CD1c-positive myeloid dendritic cell (primary cell): ENCODE data around the gene HIPK4.
"Not testable (repeated sequence)": the region's sequence is repeated elsewhere in the genome, so short reads cannot be mapped to it uniquely, and the experiment has no call there.

ENCODE experiments used
- DNase-seq: peaks from one replicate; pipeline ENCODE4 v3.0.0-alpha.2; 2016; ENCODE audit errors: extremely low spot score

Gene HIPK4

DNA sequence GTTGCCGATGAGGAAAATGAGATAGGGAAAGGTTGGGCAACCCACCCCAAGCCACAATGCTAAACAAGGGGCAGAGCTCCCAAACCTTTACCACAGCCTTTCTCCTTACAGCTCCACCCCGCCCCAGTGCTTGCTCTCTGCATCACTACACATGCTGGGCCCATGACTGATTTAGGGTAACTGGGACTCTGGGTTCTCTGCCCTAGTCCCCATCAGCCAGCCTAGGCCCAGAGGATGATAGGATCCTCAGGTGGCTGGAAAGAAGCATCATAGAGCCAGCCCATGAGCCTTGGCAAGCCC lies 53.4 kb downstream of the HIPK4 start:
- no peak for DNase-seq

DNA sequence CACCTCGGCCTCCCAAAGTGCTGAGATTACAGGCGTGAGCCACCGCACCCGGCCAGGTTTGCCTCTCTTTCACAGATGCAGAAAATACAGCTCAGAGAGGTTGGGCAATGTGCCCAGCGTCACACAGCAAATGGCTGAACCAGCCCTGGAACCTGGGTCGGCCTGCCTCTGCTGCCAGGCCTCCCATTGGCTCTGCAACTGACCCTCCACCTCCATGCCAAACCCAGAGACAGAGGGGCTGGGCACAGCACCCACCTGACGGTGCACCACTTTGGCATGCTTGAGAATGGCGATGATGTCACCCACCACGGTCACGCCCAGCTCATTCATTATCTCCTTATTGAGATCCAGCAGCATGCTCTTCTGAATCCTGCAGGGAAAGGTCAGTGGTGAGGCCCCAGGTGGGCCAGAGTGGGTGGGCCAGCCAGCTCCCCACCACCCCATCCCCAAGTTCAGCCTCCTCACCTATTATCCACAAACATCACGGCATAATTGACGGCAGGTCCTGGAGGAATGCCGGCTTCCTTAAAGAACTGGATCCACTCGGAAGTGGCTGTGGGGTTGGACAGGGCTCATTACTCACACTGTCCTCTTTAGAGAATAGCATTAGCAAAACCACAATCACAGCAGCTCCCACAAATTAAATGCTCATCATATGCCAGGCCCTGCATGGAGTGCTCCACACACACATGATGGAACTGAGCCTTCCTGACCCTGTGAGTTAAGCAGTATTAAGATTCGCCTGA lies 54.0 kb downstream of the HIPK4 start:
- DNase-seq, result no peak

DNA sequence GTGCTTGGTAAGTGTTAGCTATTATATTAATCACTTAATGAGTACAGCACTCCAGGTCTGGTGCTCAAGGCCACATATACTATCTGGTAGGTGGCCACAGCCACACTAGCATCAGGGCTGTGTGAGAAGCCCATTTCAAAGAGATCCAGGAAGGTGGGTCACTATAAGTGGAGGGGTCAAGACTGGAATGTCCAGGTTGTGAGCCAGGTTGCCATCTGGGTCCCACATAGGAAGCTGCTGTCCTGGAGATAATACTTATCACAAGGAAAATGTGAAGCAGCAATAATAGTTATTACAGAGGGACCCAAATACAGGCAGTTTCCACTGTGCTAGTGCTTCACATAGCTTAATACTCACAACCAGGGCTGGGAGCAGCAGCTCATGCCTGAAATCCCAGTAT lies 54.9 kb downstream of the HIPK4 start:
- DNase-seq, result no peak

DNA sequence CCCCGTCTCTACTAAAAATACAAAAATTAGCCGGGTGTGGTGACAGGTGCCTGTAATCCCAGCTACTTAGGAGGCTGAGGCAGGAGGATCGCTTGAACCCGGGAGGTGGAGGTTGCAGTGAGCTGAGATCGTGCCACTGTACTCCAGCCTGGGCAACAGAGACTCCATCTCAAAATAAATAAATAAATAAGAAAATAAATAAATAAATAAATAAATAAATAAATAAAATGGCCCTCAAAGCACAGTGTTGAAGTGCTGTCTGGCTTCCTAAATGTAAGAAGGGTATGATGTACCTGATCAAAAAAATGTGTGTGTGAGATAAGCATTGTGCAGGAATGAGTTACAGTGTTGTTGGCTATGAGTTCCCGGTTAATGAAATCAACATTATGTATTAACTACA lies 56.9 kb downstream of the HIPK4 start:
- DNase-seq, result not testable (repeated sequence)

DNA sequence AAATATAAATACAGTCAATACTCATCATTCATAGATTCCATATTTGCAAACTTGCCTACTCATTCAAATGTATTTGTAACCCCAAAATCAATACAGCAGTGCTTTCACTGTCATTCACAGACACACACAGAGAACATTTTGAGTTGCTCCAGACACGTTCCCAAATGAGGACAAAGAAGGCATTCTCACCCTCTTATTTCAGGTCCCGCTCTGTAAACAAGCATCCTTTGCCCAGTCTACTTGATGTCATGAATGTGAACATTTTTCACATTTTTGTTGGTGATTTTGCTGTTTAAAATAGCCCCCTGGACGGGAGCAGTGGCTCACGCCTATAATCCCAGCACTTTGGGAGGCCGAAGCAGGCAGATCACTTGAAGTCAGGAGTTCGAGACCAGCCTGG lies 57.3 kb downstream of the HIPK4 start:
- no peak for DNase-seq

DNA sequence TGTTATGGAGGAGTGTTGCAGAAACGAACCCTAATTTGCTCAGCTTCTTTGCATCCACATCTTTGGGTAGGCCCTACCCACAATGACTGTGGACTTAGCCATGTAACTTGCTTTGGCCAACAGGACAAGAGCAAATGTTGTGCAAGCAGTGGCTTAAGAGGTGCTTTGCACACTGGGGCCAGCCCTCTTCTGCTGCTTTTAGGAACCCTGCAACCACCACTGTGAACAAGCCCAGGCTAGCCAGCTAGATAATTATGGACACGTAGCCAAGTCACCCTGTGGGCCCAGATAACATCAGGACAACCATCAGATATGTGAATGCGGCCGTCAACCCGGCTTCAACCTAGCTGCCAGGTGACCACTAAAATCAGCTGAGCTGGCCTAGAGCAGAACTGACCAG lies 58.9 kb downstream of the HIPK4 start:
- DNase-seq, result no peak
